ENCODE results near the gene GTF2B.
"Not testable (repeated sequence)": the region's sequence is repeated elsewhere in the genome, so short reads cannot be mapped to it uniquely, and the experiment has no call there.

The GTF2B gene

DNA sequence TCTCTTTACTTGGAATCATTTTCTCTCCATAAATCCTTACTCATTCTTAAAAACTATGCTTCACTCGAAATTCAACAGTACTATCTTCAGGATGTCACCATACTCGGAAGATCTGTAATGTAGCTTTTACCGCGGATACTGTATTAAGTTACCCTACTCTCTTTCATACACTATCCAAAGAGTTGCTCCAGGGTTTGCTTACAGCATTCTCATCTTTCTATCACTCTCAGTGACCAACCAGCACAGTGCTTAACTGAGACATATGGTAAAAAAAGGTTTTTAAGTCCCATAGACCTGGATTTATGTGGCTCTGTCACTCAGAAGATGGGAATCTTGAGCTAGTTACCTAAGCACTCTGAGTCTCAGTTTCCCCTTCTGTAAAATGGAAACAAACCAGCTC lies 15.8 kb downstream of the GTF2B start:
- DNase-seq (ENCODE audit: insufficient read length, low spot score) (no peak), FAIRE-seq (no peak)
- TF ChIP-seq, protein P1, sequence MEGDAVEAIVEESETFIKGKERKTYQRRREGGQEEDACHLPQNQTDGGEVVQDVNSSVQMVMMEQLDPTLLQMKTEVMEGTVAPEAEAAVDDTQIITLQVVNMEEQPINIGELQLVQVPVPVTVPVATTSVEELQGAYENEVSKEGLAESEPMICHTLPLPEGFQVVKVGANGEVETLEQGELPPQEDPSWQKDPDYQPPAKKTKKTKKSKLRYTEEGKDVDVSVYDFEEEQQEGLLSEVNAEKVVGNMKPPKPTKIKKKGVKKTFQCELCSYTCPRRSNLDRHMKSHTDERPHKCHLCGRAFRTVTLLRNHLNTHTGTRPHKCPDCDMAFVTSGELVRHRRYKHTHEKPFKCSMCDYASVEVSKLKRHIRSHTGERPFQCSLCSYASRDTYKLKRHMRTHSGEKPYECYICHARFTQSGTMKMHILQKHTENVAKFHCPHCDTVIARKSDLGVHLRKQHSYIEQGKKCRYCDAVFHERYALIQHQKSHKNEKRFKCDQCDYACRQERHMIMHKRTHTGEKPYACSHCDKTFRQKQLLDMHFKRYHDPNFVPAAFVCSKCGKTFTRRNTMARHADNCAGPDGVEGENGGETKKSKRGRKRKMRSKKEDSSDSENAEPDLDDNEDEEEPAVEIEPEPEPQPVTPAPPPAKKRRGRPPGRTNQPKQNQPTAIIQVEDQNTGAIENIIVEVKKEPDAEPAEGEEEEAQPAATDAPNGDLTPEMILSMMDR (IDR thresholded peaks at IDR 0.05; ENCODE audit: insufficient read depth, missing control alignments) = no peak

DNA sequence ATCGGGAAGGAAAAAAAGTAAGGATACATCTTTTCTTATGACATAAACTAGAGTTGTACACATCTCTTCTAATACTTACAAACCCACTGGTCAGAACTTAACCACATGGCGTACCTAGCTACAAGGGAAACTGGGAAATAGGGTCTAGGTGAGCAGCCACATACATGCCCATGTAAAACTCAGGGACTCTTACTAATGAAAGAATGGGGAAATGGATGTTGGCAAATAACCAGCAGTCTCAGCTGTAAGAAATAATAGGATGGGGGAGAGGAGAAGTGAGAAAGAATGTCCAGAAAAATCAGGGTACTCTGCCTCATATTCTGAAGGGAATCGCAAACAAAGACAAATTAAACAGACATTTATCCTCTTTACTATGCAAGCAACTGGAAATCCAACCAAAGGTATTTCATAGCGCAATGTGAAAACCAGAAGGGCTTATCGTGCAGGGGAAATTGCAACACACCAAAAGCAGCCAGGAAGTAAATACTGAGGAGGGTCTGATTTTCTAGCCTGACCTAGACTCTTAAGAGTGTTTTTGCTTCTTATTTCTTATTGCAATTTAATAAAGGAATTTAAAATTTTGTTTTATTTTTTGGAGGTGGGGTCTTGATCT lies 17.5 kb downstream of the GTF2B start:
- TF ChIP-seq, protein P1 (IDR thresholded peaks at IDR 0.05; ENCODE audit: insufficient read depth, missing control alignments) = no peak
- no peak for DNase-seq (ENCODE audit: insufficient read length, low spot score)
- FAIRE-seq = no peak

DNA sequence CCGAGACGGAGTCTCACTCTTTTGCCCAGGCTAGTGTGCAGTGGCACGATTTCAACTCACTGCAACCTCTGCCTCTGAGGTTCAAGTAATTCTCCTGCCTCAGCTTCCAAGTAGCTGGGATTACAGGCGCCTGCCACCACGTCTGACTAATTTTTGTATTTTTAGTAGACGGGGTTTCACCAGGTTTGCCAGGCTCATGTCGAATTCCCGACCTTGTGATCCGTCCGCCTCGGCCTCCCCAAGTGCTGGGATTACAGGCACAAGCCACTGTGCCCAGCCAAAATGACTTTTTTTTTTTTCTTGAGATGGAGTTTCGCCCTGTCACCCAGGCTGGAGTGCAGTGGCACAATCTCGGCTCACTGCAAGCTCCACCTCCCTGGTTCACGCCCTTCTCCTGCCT lies 21.7 kb downstream of the GTF2B start:
- DNase-seq (ENCODE audit: insufficient read length, low spot score); FAIRE-seq: not testable (repeated sequence)

GRCh38 chr1:88867743-88868521 lies 23.4 kb downstream of the GTF2B start:
- TF ChIP-seq, protein P1 (IDR thresholded peaks at IDR 0.05; ENCODE audit: insufficient read depth, missing control alignments) = no peak
- no peak for FAIRE-seq
- no peak for DNase-seq (ENCODE audit: insufficient read length, low spot score)

DNA sequence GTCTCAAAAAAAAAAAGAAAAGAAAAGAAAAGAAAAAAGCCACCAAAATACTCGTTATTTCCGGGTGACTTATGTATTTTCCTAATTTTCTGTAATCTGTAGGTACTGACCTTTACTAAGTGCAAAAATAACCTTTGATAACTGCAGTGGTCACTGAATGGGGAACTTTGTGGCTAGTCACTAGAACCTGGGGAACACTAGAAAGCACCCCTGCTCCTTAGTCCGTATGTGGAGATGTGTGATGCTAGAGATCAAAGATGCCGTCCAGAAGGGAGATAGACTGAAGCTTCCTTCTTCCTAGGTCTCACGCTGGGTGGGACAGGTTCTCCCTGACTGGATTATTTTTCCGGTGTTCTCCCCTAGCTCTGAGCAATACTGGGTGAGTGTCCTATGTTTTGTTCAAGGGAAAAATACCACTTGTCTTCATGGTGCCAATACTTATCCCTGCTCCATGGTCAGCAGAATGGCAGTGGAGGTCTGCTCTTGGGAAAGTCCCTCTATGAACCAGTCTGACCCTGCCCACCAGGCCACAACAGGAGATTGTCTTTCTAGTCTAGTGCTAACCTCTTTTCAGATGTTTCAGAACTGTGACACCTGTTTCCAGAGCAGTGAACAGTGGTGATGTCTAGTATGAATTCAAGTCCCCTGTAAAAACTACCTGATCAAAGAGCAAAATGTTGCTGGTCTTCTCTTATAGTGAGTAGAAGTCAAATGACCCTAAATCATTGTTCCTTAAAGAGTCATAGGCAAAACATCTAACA lies 39.9 kb downstream of the GTF2B start:
- no peak for FAIRE-seq
- no peak for DNase-seq (ENCODE audit: insufficient read length, low spot score)
- TF ChIP-seq, protein P1 (IDR thresholded peaks at IDR 0.05; ENCODE audit: insufficient read depth, missing control alignments) = no peak

- TF ChIP-seq, protein P1 (IDR thresholded peaks at IDR 0.05; ENCODE audit: insufficient read depth, missing control alignments) = no peak
- FAIRE-seq (no peak), DNase-seq (ENCODE audit: insufficient read length, low spot score) (no peak)
Measured at GRCh38 chr1:88847643-88848042, 43.7 kb downstream of the GTF2B start.

GRCh38 chr1:88825721-88826120 lies 65.6 kb downstream of the GTF2B start:
- no peak for DNase-seq (ENCODE audit: insufficient read length, low spot score)
- TF ChIP-seq, protein P1 (IDR thresholded peaks at IDR 0.05; ENCODE audit: insufficient read depth, missing control alignments) = no peak
- FAIRE-seq = no peak

GRCh38 chr1:88819642-88820041 lies 71.7 kb downstream of the GTF2B start:
- DNase-seq (ENCODE audit: insufficient read length, low spot score); FAIRE-seq: not testable (repeated sequence)

Measured in D721Med (cell line).